Measurements from ENCODE around the gene HPS4.
"Not testable (repeated sequence)": the region's sequence is repeated elsewhere in the genome, so short reads cannot be mapped to it uniquely, and the experiment has no call there.

HPS4 gene

GRCh38 chr22:26483439-26484359, at the start of gene HPS4, which contains the start of gene SRRD:
Gene HPS4, minus strand, starts transcription at chr22:26483783. Its CDS starts 2,021 bp downstream, at chr22:26481762.
Gene SRRD, plus strand, starts transcription at chr22:26483877. Its CDS starts 14 bp downstream, at chr22:26483891.
- peak; percentile 96 for DNase-seq

- DNase-seq, result no peak
Measured at GRCh38 chr22:26529345-26529744, 45.8 kb upstream of the HPS4 start.

GRCh38 chr22:26528518-26528917, 44.9 kb upstream of the HPS4 start:
- DNase-seq, result not testable (repeated sequence)

DNA sequence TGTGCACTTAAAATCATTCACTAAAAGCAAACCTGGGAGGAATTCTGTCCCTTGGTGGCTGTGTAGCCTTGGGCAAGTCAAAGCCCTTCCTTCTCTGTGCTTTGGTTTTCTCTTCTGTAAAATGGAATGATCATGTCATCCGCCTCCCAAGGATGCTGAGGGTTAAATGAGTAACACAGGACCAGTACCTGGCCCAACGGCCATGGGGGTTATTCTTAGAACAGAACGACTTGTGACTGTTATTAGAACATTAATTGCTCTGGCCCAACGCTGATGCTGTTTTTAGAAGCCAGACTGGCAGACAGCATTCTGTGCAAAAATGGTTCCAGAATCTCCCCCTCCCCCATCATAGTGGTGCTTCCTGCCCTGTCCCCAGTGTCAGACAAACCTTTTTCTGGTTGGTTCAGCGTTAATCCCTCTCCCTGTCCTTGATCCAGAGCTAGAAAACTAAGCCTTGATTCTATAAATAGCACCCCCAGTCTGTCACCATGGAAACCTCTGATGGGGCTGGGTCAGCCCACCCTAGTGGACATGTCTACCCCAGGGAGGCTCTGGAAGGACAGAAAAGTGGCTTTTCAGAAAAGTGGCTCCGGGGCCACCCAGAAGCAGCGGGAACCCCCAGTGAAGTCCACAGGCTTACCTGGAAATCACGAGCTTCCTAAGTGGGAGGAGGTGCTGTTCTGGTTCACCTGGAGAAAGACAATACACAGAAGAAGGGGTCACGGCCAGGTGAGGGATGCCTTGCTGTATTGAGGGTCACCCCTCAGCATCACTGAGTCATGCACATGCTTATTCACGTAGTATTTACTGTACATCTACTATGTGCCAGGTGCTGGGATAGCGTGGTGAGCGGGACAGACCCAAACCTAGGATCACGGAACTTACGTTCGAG, 44.2 kb upstream of the HPS4 start:
- DNase-seq, result no peak

DNA sequence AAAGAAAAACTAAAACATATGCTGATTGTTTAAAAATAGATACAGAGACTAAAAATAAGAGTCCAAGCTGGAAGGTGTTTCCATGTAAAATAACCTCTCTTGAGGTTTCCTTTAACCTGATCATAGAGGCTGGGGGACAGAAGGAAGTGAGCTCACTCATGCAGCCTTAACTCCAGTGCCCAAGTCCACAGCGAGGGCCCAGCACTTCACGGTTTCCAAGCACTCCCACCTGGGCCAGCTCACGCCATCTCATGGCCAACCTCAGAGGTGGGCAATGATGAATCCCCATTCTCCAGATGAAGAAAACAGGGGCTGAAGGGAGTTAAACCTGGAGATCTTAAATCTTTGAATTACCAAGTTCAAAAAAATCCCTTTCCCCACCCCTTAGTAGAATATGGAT, 43.6 kb upstream of the HPS4 start:
- DNase-seq, result no peak

- DNase-seq, result no peak
Measured at GRCh38 chr22:26525946-26526564, 42.5 kb upstream of the HPS4 start.

- no peak for DNase-seq
Measured at GRCh38 chr22:26524870-26525269, 41.3 kb upstream of the HPS4 start.

- DNase-seq, result no peak
Measured at GRCh38 chr22:26522592-26522991, 39.0 kb upstream of the HPS4 start.

- no peak for DNase-seq
Measured at GRCh38 chr22:26522012-26522411, 38.4 kb upstream of the HPS4 start.

- no peak for DNase-seq
Measured at GRCh38 chr22:26517429-26517828, 33.8 kb upstream of the HPS4 start.

DNA sequence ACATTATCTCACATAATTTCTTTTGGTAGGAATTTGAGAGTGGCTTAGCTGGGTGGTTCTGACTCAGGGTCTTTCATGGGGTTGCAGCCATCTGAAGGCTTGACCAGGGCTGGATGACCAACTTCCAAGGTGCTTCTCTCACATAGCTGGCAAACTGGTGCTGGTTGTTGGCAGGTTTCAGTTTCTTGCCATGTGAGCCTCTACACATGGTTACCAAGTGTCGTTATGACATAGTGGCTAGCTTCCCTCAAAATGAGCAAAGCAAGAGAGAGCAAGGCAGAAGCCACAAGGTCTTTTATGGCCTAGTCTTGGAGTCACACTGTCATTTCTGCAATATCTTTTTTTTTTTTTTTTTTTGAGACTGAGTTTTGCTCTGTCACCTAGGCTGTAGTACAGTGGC, 32.9 kb upstream of the HPS4 start:
- no peak for DNase-seq

DNA sequence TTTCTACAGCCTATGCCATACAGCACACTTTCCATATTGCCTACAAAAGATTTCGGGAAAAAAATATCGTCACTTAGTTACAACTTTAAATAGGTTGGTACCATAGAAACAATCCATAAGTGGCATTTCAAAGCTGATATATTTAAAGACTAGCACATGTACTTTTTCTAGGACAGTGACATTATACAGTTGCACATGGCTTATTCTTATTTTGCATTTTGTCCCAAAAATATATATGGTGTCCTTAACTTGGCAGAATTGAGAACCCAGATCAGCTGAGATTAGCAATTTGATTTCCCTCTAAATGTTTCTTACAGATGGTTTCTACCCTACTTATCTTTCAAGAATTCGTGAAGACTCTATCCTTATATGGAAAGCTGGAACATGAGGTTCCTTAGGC, 32.3 kb upstream of the HPS4 start:
- DNase-seq, result no peak

DNA sequence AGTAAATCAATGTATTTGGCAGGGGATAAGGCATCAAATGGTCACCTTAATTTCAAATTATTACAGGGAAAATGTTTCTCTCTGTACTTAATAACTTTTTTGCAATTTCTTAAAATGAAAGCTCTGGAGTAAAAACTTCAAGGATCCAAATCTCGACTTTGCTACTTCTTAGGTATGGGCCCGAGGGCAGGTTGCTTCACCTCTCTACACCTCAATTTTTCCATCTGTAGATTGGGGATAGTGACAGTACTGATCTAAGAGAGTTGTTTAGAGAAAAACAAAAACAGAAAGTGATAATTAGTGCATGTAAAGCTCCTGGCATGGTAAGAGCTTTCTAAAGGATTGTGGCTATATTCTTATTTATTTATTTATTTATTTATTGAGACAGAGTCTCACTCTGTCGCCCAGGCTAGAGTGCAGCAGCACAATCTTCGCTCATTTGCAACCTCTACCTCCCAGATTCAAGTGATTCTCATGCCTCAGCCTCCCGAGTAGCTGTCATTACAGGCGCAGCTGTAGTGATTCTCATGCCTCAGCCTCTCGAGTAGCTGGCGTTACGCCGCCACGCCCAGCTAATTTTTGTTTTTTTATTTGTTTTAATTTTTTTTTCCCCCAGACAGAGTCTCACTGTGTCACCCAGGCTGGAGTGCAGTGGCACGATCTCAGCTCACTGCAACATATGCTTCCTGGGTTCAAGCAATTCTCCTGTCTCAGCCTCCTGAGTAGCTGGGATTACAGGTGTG, 31.0 kb upstream of the HPS4 start:
- no peak for DNase-seq

DNA sequence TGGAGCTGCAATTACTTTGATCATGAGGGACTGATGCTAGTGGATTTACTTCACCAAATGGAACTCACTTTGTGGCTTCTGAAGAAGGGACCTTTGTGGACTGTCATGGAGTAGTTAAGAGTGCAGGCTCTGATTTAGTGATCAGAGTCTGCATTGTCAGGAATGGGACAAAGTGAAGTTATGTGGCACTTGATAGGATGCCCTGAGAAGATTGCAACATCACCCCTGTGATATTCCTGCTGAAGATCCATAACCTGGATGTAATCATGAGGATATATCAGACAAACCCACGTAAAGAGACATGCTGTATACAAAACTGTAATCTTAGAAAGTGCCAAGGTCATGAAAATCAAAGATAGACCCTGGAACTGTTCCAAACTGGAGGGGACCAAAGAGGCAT, 30.3 kb upstream of the HPS4 start:
- DNase-seq, result no peak

DNA sequence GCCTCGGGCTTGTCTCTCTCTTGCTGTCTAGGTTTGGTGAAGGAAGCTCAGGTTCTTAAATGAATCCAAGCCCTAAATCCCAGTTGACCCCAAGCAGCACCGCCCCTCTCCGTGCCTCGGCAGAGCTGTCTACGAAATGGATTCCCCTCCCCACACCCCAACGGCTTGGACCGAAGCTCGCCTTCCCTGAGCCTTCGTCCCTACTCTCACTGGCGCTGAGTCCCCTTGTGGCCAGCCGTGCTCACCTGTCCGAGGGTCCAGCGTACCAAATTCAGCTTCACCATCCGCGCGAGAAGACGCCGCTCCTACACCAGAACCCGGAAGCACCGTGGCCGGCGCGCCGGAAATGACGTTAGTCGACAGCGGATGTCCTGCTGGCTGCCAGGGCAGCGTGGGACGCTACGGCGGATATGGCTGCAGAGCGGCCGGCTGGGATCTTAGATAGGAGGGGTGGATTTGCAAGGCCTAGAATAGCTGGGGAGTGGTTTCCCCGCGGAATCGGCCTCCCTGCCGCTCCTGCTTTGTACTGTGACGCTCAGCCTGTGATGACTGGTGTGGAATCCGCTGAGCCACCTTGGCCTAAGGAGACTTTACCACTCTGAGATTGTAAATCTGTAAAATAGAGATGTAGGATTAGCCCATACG, 28.7 kb upstream of the HPS4 start, which contains the start of gene TFIP11:
TFIP11 (minus strand) TSS at position 325 of the 645 bp plus-strand sequence. CDS start 2,201 bp downstream, outside the sequence.
- peak; percentile 97 for DNase-seq

GRCh38 chr22:26508148-26508547, 24.6 kb upstream of the HPS4 start:
- DNase-seq, result no peak

GRCh38 chr22:26503758-26504157, 20.2 kb upstream of the HPS4 start:
- DNase-seq, result no peak

DNA sequence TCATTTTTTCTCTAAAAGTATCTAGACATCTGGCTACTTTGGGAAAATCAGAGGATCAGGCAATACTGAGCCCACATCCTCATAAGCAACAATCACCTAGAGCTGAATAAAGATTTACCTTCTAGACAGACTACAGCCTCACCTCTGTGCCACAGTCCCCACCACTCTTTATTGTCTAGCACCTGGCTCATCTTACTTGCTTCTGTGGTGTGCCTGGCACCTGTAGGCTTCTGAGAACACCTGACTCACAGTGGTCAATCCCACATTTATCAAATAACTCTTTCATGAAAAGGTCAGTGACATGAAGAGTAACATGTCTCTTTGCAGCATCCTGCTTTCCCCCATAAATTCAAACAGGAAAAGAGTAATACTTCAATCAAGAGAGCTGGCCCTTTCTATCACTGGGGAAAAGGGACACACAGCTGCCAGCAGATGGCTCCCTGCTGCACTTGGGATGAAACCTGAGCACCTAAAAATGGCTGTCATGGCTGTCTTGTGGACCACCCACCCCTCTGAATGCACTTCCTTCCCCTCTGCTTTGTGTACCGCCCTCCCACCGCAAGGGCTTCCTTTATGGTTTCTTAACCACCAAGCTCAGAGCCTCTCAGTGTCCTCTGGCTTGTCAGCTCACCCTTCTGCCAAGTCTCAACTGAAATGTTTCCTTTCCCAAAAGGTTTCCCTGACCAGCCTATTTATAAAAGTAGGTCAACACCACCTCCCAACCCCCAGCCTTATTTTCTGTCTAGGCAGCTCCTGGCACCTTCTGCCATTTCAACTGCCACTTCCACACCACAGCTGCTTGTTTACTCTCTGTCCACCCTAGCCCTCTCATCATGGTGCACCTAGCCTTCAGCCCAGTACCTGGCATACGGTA, 19.3 kb upstream of the HPS4 start:
- DNase-seq, result peak; percentile 54

GRCh38 chr22:26501996-26502395, 18.4 kb upstream of the HPS4 start:
- no peak for DNase-seq

DNA sequence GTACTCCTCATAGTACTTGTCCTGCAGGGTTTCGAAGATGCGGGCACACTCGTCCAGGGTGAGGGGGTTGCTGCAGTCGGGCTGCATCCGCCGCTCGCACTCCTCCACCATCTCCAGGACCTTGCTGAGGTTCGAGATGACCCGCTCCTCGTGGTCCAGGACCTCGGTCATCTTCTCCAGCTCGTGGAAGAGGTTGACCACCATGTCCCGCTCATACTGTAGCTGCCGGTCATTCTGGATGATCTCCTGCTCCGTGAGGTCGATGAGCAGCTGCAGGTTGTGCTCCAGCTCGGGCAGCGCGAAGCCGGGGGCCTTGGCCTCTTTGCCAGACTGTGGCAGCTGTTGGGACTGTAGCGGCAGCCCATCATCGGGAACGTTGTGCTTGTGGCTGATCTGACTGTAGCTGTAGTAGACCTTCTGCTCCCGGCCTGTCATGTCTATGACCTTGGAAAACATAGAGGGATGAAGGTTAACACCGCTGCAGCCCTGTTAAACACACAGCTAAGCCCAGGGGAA, 15.7 kb upstream of the HPS4 start:
- DNase-seq, result no peak
